MCF 10A (cell line): ENCODE measurements around the gene RYR1. TPM values are rescaled to one million over a fixed set of nuclear protein-coding genes. Genes with fewer than 3 reads are reported as not detected.

ENCODE experiments used
- BruUV-seq: library from RNA; stranded (reverse); fragments of 400-500 nt; replicated peaks from 2 replicates; lab custom pipeline; 2021; lab: Mats Ljungman, UMichigan
- CTCF ChIA-PET: fragments of 300-600 bp; sonication (Branson Sonifier 250); formaldehyde crosslinking; extraction: SDS; loops from one replicate; lab custom pipeline; 2021; ENCODE audit warnings: antibody characterized with exemption, inconsistent platforms; lab: Yijun Ruan, JAX
- POLR2A ChIA-PET: fragments of 300-600, 350-650 bp; sonication (Branson Sonifier 250); formaldehyde crosslinking; extraction: SDS; loops from one replicate; lab custom pipeline; 2020; ENCODE audit warnings: antibody characterized with exemption, inconsistent platforms; lab: Yijun Ruan, JAX
- DNase-seq: peaks from one replicate; pipeline ENCODE4 v3.0.0-alpha.2; 2018; ENCODE audit not compliant: unreplicated experiment
- H3K27ac Mint-ChIP-seq: one replicate; pipeline ENCODE4 v1.8.0; 2022; ENCODE audit warnings: mild to moderate bottlenecking, low read depth, mixed read lengths; ENCODE audit not compliant: unreplicated experiment
- H3K27me3 Mint-ChIP-seq: one replicate; pipeline ENCODE4 v1.8.0; 2022; ENCODE audit warnings: mixed read lengths; ENCODE audit not compliant: insufficient read depth, unreplicated experiment
- H3K36me3 Mint-ChIP-seq: one replicate; pipeline ENCODE4 v1.8.0; 2022; ENCODE audit warnings: mild to moderate bottlenecking, moderate library complexity, mixed read lengths; ENCODE audit not compliant: insufficient read depth, unreplicated experiment
- H3K4me1 Mint-ChIP-seq: one replicate; pipeline ENCODE4 v1.8.0; 2022; ENCODE audit warnings: mixed read lengths; ENCODE audit not compliant: insufficient read depth, unreplicated experiment
- H3K4me3 Mint-ChIP-seq: one replicate; pipeline ENCODE4 v1.8.0; 2022; ENCODE audit warnings: mild to moderate bottlenecking, moderate library complexity, mixed read lengths; ENCODE audit not compliant: unreplicated experiment
- H3K9me3 Mint-ChIP-seq: one replicate; pipeline ENCODE4 v1.8.0; 2022; ENCODE audit warnings: mixed read lengths; ENCODE audit not compliant: unreplicated experiment
- intact Hi-C: fragments of 100-400 bp; cut with micrococcal nuclease; formaldehyde crosslinking; loops from 2 replicates; pipeline ENCODE4 v1.14.1; 2022
- total RNA-seq: library from RNA; stranded (reverse); gene quantifications from 2 replicates; pipeline ENCODE4 v1.2.3, GENCODE V29; 2022
- TF ChIP-seq, protein P1 (sequence below): fragments of 200-600 bp; IDR thresholded peaks from one replicate; pipeline ENCODE4 v1.8.0; 2022; ENCODE audit warnings: antibody characterized with exemption, mild to moderate bottlenecking; ENCODE audit not compliant: unreplicated experiment

The RYR1 gene
- total RNA-seq, 1 experiment from 2014 or later: 0.28 TPM

DNA sequence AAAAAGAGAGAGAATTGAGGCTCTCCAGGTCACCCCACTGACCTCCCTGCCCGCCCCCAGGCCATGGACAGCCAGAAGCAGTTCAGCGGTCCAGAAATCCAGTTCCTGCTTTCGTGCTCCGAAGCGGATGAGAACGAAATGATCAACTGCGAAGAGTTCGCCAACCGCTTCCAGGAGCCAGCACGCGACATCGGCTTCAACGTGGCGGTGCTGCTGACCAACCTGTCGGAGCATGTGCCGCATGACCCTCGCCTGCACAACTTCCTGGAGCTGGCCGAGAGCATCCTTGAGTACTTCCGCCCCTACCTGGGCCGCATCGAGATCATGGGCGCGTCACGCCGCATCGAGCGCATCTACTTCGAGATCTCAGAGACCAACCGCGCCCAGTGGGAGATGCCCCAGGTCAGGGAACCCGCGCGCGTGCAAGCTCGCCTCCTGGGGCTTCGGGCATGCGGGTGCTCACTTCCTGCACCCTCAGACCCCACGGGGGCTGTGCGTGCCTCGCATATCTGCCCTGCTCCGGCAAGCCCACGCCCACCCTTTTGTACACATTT is 127.6 kb downstream of the RYR1 start:
- TF ChIP-seq, protein P1, sequence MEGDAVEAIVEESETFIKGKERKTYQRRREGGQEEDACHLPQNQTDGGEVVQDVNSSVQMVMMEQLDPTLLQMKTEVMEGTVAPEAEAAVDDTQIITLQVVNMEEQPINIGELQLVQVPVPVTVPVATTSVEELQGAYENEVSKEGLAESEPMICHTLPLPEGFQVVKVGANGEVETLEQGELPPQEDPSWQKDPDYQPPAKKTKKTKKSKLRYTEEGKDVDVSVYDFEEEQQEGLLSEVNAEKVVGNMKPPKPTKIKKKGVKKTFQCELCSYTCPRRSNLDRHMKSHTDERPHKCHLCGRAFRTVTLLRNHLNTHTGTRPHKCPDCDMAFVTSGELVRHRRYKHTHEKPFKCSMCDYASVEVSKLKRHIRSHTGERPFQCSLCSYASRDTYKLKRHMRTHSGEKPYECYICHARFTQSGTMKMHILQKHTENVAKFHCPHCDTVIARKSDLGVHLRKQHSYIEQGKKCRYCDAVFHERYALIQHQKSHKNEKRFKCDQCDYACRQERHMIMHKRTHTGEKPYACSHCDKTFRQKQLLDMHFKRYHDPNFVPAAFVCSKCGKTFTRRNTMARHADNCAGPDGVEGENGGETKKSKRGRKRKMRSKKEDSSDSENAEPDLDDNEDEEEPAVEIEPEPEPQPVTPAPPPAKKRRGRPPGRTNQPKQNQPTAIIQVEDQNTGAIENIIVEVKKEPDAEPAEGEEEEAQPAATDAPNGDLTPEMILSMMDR: no peak
- intact Hi-C loops: no loop called here
- Mint-ChIP-seq H3K4me1 (peaks cover 28% of the 10 kb centered on the region), H3K4me3 (no peak overlapping the region), H3K9me3 (no peaks in the 10 kb centered on the region), H3K36me3 (no peaks in the 10 kb centered on the region), H3K27me3 (no peaks in the 10 kb centered on the region), H3K27ac (no peak overlapping the region)
- BruUV-seq: no TSS peak
- DNase-seq: no peak
- ChIA-PET POLR2A (interaction anchor here (1.1 to 4.2 kb wide), 2 partner anchors 58 to 90 kb away, joined by 3 to 19 read pairs; partner anchors contain the start of gene EIF3K), CTCF (no interaction called here)

DNA sequence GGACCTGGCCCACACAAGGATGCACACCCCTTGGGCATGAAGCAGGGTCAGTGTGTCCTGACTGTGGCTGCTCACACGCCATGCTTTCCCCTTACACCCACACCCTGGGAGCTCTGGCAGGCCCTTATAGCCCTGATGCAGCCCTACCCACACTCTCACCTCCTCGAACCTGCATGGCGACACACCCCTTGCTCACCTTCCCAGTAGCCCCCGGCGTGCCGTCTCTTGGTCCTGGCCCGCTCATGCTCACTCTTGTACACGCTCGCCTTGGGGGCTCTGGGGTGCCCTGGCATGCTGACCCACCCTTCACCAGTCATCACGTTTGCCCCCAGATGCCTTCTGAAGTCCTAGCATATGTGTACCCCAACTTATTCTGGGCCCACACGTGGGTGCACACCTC is 128.2 kb downstream of the RYR1 start:
- H3K4me1 Mint-ChIP-seq: peaks cover 28% of the 10 kb centered on the region
- no peak overlapping the region for H3K27ac Mint-ChIP-seq
- ChIA-PET POLR2A (interaction anchor here (4.2 kb wide), 1 partner anchor 57 kb away, joined by 19 read pairs; the partner anchor contains the start of gene EIF3K), CTCF (interaction anchor here (0.6 kb wide), 1 partner anchor 77 kb away, joined by 3 read pairs; no protein-coding TSS in a partner anchor)
- no TSS peak for BruUV-seq
- no peak for DNase-seq
- TF ChIP-seq, protein P1: no peak
- H3K9me3 Mint-ChIP-seq: no peaks in the 10 kb centered on the region
- no peak overlapping the region for H3K4me3 Mint-ChIP-seq
- no peaks in the 10 kb centered on the region for H3K36me3 Mint-ChIP-seq
- H3K27me3 Mint-ChIP-seq: no peaks in the 10 kb centered on the region
- intact Hi-C loops: no loop called here

DNA sequence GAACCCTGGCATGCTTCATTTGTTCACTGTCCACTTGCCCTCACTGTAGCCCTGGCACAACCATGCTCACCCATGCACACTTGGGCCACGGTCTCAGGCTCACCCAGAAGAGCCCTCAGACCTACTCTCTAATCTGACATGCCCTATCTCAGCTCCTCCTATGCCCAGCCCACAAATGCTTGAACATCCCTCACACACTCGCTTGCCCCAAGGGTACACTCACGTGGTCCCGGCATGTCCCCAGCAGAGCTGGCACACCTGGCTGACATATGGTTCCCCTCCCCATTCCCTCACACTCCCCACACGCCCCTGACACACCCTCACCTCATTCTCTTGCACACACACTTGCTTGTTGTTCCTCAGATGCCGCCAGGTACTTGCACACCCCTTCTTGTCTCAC is 128.6 kb downstream of the RYR1 start:
- intact Hi-C loops: no loop called here
- BruUV-seq: no TSS peak
- Mint-ChIP-seq H3K9me3 (no peaks in the 10 kb centered on the region), H3K36me3 (no peaks in the 10 kb centered on the region), H3K4me3 (no peak overlapping the region), H3K27me3 (no peaks in the 10 kb centered on the region), H3K4me1 (peaks cover 28% of the 10 kb centered on the region), H3K27ac (no peak overlapping the region)
- DNase-seq: no peak
- TF ChIP-seq, protein P1: no peak
- POLR2A ChIA-PET: interaction anchor here (0.8 kb wide), 1 partner anchor 73 kb away, joined by 3 read pairs; no protein-coding TSS in a partner anchor
- CTCF ChIA-PET: interaction anchor here (0.5 to 0.6 kb wide), 2 partner anchors 23 to 77 kb away, joined by 3 read pairs; no protein-coding TSS in a partner anchor

DNA sequence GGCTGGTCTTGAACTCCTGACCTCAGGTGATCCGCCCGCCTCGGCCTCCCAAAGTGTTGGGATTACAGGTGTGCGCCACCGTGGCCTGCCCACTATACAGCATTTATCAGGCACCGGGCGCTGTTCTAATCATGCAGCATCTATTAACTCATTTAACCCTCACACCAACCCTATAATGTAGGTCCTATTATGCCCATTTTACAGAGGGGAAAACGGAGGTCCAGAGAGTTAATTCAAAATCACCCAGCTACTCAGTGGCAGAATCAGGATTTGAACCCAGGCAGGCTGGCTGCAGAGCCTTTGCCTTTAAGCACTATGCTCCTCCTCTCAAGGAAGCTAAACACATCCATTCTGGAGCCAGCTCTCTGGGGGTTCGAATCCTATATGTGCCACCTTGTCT is 130.0 kb downstream of the RYR1 start:
- intact Hi-C loops: no loop called here
- BruUV-seq: no TSS peak
- no peak for DNase-seq
- ChIA-PET CTCF (interaction anchor here (0.6 to 1.2 kb wide), 2 partner anchors 18 to 64 kb away, joined by 3 read pairs; no protein-coding TSS in a partner anchor), POLR2A (interaction anchor here (1.0 kb wide), 1 partner anchor 288 kb away, joined by 3 read pairs; no protein-coding TSS in a partner anchor)
- Mint-ChIP-seq H3K27ac (no peak overlapping the region), H3K36me3 (no peaks in the 10 kb centered on the region), H3K4me3 (no peak overlapping the region), H3K27me3 (no peaks in the 10 kb centered on the region), H3K4me1 (peaks cover 28% of the 10 kb centered on the region), H3K9me3 (no peaks in the 10 kb centered on the region)
- TF ChIP-seq, protein P1: no peak
